ENCODE data around the gene CDK19. TPM values are rescaled to one million over a fixed set of nuclear protein-coding genes. Genes with fewer than 3 reads are reported as not detected.

Gene CDK19
- polyA plus RNA-seq, 1 donor from 2014 or later = 40.7 TPM

DNA sequence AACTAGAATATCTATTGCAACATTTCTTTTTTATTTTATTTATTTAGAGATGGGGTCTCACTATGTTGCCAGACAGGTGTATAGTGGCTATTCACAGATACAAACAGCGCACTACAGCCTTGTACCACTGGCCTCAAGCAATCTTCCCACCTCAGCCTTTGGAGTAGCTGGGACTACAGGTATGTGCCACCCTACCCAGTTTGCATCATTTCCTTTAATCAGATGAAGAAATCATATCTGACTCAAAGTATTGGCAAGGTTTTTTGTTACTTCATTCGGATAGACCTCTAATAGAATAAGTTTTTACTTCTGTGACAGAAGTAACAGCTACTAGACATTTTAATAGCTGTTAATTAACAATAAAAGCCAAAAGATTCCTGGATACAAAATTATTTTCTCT is 153.9 kb downstream of the CDK19 start:
- Histone ChIP-seq H3K27me3 (ENCODE audit: insufficient read depth, low read depth, low read length) (no peaks in the 10 kb centered on the region), H4K20me1 (ENCODE audit: insufficient read depth) (no peaks in the 10 kb centered on the region), H3K27ac (ENCODE audit: low read length) (no peak overlapping the region), H3K4me3 (ENCODE audit: low read length) (no peak overlapping the region), H3K79me2 (replicated peaks; ENCODE audit: insufficient read depth, low read length) (no peaks in the 10 kb centered on the region), H3K9me2 (ENCODE audit: insufficient read depth, low read length) (no peaks in the 10 kb centered on the region), H3K36me3 (ENCODE audit: insufficient read depth, low read length) (peaks cover 3% of the 10 kb centered on the region), H3K9me3 (ENCODE audit: low read length) (no peaks in the 10 kb centered on the region), H3K9ac (ENCODE audit: low read length) (no peak overlapping the region), H2AFZ (ENCODE audit: low read depth, low read length) (no peak overlapping the region), H3F3A (ENCODE audit: insufficient read depth, low read length, poor library complexity, severe bottlenecking) (no peaks in the 10 kb centered on the region), H3K4me2 (ENCODE audit: low read length) (no peak overlapping the region)
- TF ChIP-seq POLR2AphosphoS5 (IDR thresholded peaks at IDR 0.05) (no peak), RAD21 (conservative IDR thresholded peaks at IDR 0.05) (no peak), EZH2 (IDR thresholded peaks at IDR 0.05; ENCODE audit: borderline replicate concordance, insufficient read depth, low read length, poor library complexity, severe bottlenecking) (no peak), EP300 (conservative IDR thresholded peaks at IDR 0.05; ENCODE audit: poor library complexity, severe bottlenecking) (no peak), TAF1 (IDR thresholded peaks at IDR 0.05; ENCODE audit: low read depth) (no peak), MXI1 (conservative IDR thresholded peaks at IDR 0.05; ENCODE audit: poor library complexity, severe bottlenecking) (no peak), SMC3 (conservative IDR thresholded peaks at IDR 0.05; ENCODE audit: poor library complexity) (no peak)
- TF ChIP-seq, protein P1, sequence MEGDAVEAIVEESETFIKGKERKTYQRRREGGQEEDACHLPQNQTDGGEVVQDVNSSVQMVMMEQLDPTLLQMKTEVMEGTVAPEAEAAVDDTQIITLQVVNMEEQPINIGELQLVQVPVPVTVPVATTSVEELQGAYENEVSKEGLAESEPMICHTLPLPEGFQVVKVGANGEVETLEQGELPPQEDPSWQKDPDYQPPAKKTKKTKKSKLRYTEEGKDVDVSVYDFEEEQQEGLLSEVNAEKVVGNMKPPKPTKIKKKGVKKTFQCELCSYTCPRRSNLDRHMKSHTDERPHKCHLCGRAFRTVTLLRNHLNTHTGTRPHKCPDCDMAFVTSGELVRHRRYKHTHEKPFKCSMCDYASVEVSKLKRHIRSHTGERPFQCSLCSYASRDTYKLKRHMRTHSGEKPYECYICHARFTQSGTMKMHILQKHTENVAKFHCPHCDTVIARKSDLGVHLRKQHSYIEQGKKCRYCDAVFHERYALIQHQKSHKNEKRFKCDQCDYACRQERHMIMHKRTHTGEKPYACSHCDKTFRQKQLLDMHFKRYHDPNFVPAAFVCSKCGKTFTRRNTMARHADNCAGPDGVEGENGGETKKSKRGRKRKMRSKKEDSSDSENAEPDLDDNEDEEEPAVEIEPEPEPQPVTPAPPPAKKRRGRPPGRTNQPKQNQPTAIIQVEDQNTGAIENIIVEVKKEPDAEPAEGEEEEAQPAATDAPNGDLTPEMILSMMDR (IDR thresholded peaks at IDR 0.05; ENCODE audit: poor library complexity, severe bottlenecking) = no peak
- TF ChIP-seq, protein P2, sequence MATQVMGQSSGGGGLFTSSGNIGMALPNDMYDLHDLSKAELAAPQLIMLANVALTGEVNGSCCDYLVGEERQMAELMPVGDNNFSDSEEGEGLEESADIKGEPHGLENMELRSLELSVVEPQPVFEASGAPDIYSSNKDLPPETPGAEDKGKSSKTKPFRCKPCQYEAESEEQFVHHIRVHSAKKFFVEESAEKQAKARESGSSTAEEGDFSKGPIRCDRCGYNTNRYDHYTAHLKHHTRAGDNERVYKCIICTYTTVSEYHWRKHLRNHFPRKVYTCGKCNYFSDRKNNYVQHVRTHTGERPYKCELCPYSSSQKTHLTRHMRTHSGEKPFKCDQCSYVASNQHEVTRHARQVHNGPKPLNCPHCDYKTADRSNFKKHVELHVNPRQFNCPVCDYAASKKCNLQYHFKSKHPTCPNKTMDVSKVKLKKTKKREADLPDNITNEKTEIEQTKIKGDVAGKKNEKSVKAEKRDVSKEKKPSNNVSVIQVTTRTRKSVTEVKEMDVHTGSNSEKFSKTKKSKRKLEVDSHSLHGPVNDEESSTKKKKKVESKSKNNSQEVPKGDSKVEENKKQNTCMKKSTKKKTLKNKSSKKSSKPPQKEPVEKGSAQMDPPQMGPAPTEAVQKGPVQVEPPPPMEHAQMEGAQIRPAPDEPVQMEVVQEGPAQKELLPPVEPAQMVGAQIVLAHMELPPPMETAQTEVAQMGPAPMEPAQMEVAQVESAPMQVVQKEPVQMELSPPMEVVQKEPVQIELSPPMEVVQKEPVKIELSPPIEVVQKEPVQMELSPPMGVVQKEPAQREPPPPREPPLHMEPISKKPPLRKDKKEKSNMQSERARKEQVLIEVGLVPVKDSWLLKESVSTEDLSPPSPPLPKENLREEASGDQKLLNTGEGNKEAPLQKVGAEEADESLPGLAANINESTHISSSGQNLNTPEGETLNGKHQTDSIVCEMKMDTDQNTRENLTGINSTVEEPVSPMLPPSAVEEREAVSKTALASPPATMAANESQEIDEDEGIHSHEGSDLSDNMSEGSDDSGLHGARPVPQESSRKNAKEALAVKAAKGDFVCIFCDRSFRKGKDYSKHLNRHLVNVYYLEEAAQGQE (IDR thresholded peaks at IDR 0.05; ENCODE audit: borderline replicate concordance) = no peak

DNA sequence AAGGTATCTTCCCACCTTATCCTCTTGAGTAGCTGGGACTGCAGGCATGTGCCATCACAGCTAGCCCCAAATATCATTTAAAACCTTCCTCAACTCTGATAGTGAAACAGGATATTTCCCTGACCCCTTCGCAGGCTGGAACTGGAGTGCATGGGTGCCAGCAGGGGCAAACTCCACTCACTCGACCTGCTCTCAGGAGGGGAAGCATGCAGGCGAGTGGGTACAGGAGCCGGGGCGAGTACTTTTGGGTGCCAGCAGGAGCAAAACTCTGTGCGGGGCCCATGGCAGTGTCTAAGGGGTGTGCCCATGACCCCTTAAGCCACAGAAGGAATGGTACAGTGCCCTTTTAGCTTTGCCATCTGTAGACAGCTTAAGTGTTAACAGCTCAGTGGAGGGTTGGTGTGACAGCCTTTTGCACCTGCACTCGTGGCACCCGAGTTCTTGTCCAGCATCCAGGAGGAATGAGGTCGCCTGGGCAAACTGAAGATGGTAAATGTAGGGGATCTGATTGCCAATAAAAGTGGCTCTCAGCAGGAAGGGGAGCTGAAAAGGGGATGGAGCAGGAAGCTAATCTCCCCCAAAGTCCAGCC is 155.1 kb downstream of the CDK19 start:
- no peak overlapping the region for H3K4me2 ChIP-seq (ENCODE audit: low read length)
- no peaks in the 10 kb centered on the region for H3K9me3 ChIP-seq (ENCODE audit: low read length)
- TF ChIP-seq, protein P1 (IDR thresholded peaks at IDR 0.05; ENCODE audit: poor library complexity, severe bottlenecking) = no peak
- no peak for TF ChIP-seq POLR2AphosphoS5 (IDR thresholded peaks at IDR 0.05)
- no peak for TF ChIP-seq EP300 (conservative IDR thresholded peaks at IDR 0.05; ENCODE audit: poor library complexity, severe bottlenecking)
- no peak for TF ChIP-seq MXI1 (conservative IDR thresholded peaks at IDR 0.05; ENCODE audit: poor library complexity, severe bottlenecking)
- TF ChIP-seq SMC3 (conservative IDR thresholded peaks at IDR 0.05; ENCODE audit: poor library complexity) = no peak
- no peak for TF ChIP-seq EZH2 (IDR thresholded peaks at IDR 0.05; ENCODE audit: borderline replicate concordance, insufficient read depth, low read length, poor library complexity, severe bottlenecking)
- TF ChIP-seq RAD21 (conservative IDR thresholded peaks at IDR 0.05) = no peak
- TF ChIP-seq, protein P2 (IDR thresholded peaks at IDR 0.05; ENCODE audit: borderline replicate concordance) = no peak
- no peak for TF ChIP-seq TAF1 (IDR thresholded peaks at IDR 0.05; ENCODE audit: low read depth)
- H3K79me2 ChIP-seq (replicated peaks; ENCODE audit: insufficient read depth, low read length) = no peaks in the 10 kb centered on the region
- no peaks in the 10 kb centered on the region for H3F3A ChIP-seq (ENCODE audit: insufficient read depth, low read length, poor library complexity, severe bottlenecking)
- no peaks in the 10 kb centered on the region for H4K20me1 ChIP-seq (ENCODE audit: insufficient read depth)
- H3K36me3 ChIP-seq (ENCODE audit: insufficient read depth, low read length) = peaks cover 3% of the 10 kb centered on the region
- H3K9ac ChIP-seq (ENCODE audit: low read length) = no peak overlapping the region
- H3K9me2 ChIP-seq (ENCODE audit: insufficient read depth, low read length) = no peaks in the 10 kb centered on the region
- H3K27ac ChIP-seq (ENCODE audit: low read length) = no peak overlapping the region
- H3K4me3 ChIP-seq (ENCODE audit: low read length) = no peak overlapping the region
- H2AFZ ChIP-seq (ENCODE audit: low read depth, low read length) = no peak overlapping the region
- H3K27me3 ChIP-seq (ENCODE audit: insufficient read depth, low read depth, low read length) = no peaks in the 10 kb centered on the region

All from neural cell (in vitro differentiated cells).